ENCODE data around the gene KLRD1.
"Not testable (repeated sequence)": the region's sequence is repeated elsewhere in the genome, so short reads cannot be mapped to it uniquely, and the experiment has no call there.

KLRD1 gene

DNA sequence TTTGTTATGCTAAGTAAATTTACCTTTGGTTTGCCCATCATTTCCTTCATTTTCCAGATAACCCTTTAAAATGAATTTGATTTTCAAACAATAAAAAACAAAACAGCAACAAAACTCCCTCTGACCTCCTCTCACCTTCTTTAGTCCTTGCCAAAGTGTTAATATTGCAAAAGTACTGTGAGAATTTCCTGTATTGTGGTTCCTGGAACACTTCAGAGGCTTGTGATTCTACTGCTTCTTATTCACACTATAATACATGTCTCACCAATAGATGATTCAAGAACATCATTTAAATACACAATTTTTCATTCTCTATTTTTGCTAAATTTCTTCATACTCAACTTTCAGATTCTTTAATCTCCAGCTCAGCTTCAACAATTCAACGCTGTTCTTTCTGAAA lies at the start of gene KLRD1:
Gene KLRD1 (plus strand): TSS at position 241 of the 400 bp plus-strand sequence. CDS start 208 bp downstream, outside the sequence.
- no peak for DNase-seq

- DNase-seq, result no peak
Observed at GRCh38 chr12:10260927-10261326, 46.7 kb upstream of the KLRD1 start.

DNA sequence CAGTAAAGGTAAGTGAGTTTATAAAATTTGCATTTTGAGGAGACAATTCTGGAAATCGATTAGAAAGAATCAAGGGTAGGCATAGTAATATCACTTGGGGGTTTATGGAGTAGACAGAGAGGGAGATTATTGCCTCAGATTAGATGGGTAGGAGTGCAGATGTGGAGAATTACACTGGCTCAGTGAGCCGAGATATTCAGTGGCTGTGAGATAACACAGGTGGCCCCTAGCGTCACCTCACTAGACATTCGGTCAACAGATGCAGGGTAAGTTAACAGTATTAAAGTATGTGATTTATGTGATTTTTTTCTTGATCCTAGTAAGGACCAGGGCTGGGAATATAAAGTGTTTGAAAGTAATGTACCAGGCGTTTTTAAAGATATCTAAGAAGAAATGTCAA lies 39.6 kb upstream of the KLRD1 start:
- DNase-seq, result no peak

- DNase-seq, result no peak
Observed at GRCh38 chr12:10272467-10272866, 35.2 kb upstream of the KLRD1 start.

- no peak for DNase-seq
Observed at GRCh38 chr12:10276774-10277173, 30.9 kb upstream of the KLRD1 start.

DNA sequence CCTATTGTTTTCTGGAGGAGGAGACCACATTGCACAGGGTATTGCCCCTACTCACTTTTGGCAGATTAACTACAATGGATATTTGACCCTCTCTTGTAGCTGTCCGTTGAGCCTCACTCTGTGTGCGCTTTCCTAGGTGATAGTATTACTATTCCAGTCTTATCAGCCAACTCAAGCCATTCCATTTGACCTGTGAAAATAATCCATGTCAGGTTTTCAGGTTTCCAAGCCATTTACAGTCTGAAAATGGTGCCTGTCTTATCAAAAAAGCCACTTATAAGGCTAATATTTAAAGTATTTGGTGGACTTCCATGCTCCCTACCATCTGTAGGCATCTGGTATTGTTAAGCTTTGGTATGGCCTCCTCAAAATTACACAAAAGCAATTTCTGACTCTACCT lies 29.6 kb upstream of the KLRD1 start:
- DNase-seq, result no peak

GRCh38 chr12:10279937-10280336 lies 27.7 kb upstream of the KLRD1 start:
- no peak for DNase-seq

DNA sequence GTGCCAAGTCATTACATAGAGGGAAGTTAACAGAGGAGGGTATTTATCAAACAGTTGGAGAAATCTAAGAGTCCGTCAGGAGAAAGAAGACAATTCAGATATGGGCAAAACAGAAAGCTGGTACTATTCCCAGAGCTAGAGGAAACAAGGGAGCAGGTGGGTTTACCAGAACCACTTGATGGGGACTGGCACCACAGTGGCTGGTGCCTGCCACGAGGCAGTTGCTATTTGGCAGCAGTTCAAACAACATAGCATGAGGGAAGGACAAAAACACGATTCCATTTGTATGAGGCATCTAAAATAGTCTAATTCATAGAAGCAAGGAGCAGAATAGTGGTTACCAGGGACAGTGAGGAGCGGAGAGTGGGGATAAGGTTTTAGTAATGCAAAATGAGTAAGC lies 24.6 kb upstream of the KLRD1 start:
- no peak for DNase-seq

DNA sequence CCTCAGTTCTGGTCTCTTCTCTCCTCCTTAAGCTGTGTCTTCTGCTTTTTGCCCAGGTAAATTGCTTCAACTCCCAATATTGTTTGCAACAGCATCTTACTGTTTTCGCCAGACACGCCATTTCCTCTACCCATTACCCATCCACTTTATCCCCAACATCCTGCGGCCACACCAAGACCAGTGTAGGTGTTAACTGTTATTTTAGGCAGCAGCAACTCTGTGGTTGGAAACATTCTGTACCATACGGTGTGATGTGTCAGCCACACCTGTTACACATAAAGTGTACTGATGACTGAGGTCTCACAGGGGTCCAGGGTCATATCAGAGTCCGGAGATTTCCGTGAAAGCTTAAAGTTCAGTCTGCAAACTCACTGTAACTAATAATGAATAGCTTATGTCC lies 21.8 kb upstream of the KLRD1 start:
- no peak for DNase-seq

DNA sequence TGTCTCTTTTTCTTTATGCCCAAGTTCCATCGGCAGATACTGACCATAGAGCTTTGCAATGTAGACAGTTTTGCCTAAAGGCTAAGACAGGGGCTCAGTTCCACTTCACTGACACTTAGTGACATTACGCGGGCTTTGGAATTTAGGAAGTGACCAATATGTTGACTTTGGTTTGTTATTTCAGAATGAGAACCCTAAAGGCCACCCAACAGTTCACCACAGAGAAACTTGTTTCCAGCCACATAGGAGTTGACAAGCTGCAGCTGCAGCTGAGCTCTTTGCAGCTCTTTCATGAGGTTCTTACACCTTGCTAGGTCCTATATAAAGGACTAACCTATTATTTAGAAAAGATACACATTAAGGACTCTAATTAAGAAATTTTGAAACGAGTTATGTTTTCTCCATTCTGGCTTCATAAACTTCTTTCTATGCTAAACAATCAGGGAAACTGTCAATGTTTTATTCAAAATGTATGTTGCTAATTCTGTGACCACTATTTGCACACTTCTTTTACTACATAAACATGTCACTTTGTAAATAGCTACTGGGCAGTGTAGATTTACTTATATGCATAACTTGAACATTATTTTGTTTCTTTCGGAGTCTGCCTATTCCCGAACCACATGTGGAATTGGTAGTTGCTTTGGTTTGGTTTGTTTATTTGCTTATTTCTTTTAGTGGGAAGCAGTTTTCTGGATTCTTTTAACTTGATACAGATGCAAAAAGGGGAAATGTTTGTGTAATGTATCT lies 18.5 kb upstream of the KLRD1 start:
- no peak for DNase-seq

DNA sequence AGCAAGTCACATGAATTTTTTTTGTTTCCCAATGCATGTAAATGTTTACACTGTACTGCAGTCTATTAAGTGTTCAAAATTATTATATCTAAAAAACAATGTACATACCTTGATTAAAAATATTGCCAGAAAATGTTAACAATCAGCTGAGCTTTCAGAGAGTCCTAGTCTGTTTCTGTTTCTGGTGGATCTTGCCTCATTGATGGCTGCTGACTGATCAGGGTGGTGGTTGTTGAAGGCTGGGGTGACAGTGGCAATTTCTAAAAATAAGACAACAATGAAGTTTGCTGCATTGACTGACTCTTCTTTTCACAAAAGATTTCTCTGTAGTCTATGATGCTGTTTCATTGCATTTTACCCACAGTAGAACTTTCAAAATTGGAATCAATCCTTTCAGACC lies 16.6 kb upstream of the KLRD1 start:
- no peak for DNase-seq

- DNase-seq, result no peak
Observed at GRCh38 chr12:10293151-10293550, 14.5 kb upstream of the KLRD1 start.

- DNase-seq, result no peak
Observed at GRCh38 chr12:10293570-10294227, 14.0 kb upstream of the KLRD1 start.

DNA sequence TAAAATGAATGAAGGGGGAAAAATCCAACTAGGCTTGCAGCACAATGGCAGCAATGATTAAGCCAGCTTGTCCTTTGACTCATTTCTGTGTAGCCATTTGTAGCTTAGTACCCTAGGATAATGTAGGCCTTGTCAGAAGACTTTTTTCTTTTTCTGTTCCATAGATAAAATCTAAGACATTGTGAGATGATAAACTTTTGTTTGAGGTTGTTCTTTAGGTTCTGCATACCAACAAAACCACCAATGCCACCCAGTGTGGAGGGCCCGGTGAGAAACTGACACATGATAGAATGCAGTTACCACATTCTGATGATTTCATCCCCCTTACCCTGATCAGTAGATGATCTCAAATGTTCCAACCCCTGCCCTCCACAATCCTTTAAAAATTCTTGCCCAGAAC lies 6.6 kb upstream of the KLRD1 start:
- DNase-seq, result no peak

DNA sequence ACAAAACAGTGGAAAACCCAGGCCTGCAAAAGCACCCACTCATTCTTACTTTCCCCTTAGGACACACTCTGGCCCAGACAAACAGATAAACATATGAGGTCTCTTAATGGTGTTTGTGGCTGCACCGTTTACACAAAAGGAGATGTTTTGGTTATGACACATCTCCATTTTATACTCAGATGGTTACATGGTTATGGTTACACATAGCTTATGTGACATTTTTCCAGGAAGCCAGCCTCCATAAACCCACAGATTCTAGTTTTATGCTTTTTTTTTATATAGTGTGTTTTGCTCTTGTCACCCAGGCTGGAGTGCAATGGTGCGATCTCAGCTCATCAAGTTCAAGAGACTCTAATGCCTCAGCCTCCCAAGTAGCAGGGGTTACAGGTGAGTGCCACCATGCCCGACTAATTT lies 3.5 kb upstream of the KLRD1 start:
- no peak for DNase-seq

DNA sequence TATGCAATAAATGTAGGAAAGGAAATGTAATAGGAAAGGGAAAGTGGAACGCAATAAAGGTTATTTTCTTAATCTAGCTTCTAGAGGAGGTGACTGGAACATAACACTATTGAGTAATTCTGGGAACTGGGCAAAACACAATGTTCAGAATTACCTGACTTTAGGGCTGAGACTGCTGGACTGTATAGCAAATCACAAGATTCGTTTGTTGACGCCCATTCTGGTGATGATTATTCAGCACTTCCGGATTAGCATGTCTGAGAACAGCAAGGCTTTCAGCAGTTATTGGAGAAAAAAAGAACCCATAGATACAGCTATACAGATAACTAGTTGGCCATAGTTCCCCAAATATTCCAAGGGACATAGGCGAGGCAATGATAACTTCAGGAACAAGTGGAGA lies 2.3 kb upstream of the KLRD1 start:
- no peak for DNase-seq

DNA sequence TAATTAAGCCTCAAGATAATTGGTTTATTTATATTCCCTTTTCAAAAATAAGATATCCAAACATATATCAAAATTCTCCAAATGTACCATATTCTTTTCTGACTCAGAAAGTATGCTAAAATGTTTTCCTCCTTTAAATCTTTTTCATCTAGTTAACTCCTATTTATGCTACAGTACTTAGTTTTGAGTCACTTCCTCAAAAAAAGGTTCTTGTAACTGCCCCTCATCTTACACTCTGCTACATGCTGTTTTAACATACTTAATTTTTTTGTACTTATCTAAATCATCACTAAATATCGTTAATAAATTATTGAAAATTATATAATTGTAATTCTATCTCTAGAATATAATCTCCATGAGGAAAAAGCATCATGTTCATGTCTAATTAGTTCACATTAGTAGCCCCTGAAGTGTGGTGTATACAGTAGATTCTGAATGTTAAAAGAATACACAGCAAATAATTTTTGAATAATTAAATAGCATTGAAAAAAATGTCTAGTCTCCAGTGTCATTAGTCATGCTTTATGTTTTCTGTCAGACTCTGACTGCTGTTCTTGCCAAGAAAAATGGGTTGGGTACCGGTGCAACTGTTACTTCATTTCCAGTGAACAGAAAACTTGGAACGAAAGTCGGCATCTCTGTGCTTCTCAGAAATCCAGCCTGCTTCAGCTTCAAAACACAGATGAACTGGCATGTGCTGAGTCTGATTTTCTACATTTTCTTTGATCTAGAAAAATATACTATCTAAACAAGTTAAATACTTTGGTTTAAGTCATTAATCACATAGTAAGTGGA lies 3.5 kb downstream of the KLRD1 start:
- DNase-seq, result no peak

DNA sequence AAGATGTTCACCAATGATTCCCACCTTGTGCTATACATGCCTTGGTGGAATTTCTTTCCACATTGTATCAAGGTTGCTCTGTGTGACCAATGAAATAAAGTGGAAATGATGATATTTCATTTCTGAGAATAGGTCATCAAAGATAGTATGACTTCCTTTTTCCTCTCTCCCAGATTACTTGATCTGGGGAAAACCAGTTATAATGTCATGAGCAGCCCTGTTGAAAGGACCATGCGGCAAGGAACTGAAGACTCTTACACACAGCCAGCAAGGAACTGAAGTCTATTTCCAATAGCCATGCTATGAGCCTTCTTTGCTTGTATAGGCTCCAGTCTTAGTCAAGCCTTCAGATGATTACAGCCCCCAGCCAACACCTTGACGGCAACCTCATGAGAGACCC lies 11.7 kb downstream of the KLRD1 start:
- no peak for DNase-seq

DNA sequence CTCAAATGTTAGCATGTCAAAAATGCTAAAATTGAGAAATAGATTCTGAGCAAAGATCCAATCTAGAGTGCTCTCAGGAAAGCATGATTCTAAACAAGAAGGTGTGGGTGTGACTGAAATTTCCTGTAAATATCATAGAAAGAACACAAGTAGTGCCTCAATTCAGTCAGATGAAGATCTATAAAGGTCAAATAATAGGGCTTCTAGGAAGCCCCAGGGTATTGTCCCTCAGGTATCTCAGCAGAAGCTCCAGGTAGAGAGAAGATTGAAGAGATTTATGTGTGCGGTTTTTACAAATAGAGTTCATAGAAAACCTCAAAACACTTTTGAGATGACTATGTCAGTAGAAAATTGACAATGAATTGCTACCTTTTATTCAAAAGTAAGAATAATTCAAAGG lies 13.0 kb downstream of the KLRD1 start:
- no peak for DNase-seq

GRCh38 chr12:10328691-10329090 lies 21.0 kb downstream of the KLRD1 start:
- not testable (repeated sequence) for DNase-seq

DNA sequence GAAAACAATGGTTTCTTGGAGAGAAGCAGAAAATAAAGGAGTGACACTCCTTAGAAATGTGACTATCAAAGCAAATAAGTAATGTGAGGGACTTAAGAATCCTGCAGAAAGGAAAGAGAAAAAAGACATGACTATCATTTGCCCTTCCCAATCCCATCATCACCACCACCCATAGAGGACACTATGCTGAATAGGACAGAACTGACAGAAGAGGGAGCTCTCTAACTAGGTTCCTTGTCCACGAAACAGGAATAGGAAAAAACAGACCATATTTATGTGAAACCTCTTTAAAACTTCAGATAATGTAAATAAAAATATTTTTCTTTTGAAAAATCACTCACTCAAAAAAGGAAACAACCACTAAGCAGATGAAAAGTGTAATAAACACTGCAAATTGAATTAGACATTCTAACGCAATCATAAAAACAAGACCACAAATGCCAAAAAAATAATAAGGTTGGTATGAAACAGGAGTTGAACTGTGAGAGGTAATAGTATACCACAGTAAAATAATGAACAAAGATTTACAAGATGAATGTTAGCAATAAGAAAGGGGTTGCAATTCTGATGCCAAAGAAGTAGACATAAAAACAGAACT lies 24.1 kb downstream of the KLRD1 start:
- DNase-seq, result no peak

DNA sequence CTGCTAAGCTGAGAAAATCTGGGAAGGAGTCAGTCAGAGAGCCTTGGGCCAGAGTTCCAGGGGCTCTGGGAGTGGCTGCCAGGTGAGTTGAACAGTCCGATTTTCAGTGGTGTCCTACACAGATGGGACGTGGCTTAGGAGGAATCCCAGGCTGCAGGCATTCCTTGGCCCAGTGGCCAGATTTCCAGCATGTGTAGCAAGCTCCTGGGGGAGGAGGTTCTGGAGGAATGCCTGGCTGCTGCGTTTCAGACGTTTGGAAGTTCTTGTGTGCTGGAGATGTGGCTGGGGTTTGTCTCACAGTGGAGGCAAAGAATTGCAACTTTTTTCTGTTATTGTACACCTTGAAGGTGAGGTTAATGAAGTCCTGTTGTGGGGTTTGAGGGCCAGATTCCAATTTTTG lies 28.5 kb downstream of the KLRD1 start:
- not testable (repeated sequence) for DNase-seq

DNA sequence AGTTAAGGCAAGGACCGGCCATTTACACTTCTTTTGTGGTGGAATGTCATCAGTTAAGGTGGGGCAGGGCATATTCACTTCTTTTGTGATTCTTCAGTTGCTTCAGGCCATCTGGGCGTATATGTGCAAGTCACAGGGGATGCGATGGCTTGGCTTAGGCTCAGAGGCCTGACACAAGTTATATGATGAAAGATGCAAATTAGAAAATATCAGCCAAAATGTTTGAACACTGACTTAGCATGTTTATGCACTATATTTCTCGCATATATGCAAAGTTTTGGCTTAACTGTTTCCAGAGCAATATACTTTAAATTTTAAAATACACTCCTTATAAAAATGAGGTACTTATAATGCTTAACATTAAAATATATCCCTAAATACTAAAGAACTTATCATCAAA lies 30.8 kb downstream of the KLRD1 start:
- DNase-seq, result not testable (repeated sequence)
